ENCODE results near the gene KIZ.

GRCh38 chr20:21214431-21214830 lies 88.5 kb downstream of the KIZ start:
- TF ChIP-seq, protein P1, sequence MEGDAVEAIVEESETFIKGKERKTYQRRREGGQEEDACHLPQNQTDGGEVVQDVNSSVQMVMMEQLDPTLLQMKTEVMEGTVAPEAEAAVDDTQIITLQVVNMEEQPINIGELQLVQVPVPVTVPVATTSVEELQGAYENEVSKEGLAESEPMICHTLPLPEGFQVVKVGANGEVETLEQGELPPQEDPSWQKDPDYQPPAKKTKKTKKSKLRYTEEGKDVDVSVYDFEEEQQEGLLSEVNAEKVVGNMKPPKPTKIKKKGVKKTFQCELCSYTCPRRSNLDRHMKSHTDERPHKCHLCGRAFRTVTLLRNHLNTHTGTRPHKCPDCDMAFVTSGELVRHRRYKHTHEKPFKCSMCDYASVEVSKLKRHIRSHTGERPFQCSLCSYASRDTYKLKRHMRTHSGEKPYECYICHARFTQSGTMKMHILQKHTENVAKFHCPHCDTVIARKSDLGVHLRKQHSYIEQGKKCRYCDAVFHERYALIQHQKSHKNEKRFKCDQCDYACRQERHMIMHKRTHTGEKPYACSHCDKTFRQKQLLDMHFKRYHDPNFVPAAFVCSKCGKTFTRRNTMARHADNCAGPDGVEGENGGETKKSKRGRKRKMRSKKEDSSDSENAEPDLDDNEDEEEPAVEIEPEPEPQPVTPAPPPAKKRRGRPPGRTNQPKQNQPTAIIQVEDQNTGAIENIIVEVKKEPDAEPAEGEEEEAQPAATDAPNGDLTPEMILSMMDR (IDR thresholded peaks at IDR 0.05) = no peak
- TF ChIP-seq POLR2A (IDR thresholded peaks at IDR 0.05) = no peak
